GM19395 (cell line): ENCODE results near the gene PCIF1.
A peak's percentile ranks its signal among the peaks of the same experiment; 100 is the strongest.

Experiments
- ATAC-seq: cut with Tn5 transposase; IDR thresholded peaks from one replicate; pipeline ENCODE4 v1.9.1; 2021; ENCODE audit warnings: mild to moderate bottlenecking, moderate library complexity; ENCODE audit not compliant: unreplicated experiment

Gene PCIF1

GRCh38 chr20:45904583-45905504, 29.6 kb upstream of the PCIF1 start:
- ATAC-seq: no peak

DNA sequence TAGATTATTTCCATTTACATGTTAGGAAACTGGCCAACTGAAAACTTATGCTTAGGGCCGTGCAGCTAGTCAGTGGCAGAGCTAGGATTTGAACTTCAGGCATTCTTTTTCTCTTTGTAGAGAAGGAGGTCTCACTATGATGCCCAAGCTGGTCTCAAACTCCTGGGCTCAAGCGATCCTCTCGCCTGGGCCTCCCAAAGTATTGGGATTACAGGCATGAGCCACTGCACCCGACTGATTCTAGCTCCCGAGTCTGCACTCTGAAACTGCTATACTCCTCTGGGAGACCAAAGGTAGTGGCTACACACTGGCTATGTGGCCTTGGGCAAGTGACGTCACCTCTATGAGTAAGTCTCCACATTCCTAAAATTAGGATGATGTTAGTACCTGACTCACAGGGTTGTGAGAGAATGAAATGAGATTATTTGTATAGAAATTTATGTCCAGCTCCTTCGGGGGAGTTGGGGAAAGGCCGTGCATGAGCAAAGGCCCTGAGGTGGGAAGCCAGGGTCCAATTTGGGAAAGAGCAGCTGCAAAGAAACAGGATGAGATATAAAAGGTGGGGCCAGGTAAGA, 28.9 kb upstream of the PCIF1 start:
- no peak for ATAC-seq

DNA sequence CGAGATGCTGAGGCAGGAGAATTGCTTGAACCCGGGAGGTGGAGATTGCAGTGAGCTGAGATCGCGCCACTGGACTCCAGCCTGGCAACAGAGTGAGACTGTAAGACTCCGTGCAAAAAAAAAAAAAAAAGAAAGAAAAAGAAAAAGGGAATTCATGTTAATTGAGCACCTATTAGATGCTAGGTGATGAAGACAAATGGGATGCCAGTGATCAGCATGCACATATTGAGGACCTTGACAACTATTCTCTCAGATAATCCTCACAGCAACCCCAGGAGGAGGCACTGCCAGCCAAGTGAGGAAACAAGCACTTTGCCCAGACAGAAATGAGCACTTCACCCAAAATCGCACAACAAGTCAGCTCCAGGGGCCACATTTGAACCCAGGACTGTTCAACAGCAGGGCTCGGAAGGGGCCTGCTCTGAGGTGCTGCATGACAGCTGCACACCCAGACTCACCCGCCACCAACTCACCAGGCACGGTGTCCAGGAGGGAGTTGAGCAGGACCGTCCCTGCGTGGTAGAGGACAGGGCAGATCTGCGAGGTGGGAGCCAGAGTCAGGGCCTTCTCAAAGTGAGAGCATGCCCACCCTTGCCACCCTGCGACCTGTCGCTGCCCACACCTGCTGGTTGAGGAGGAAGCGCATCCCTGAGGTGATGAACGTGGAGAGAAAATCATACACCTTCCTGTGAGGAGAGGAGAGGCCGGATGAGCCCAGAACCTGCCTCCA, 27.1 kb upstream of the PCIF1 start:
- ATAC-seq: no peak

DNA sequence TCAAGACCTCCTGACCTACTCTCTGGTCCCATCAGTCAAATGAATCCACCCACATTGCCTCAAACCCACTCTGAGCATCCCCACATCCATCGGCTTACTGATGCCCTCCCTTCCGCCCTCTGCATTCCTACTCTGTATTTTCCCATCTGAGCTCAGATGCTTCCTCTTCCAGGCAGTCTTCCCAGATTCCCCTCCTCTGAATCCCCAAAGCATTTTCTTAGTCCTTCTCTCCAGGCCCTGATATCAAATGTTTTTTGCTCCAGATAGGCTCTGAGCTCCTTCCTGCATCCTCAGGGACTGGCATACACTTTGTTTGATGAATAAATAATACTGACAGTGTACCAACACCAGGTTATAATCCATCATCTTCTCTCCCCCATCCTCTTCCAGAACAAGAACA, 26.4 kb upstream of the PCIF1 start:
- ATAC-seq: no peak

GRCh38 chr20:45909336-45909808, 25.1 kb upstream of the PCIF1 start:
- ATAC-seq: no peak

- no peak for ATAC-seq
These were observed 24.4 kb upstream of the PCIF1 start for GRCh38 chr20:45909817-45910669.

GRCh38 chr20:45910670-45911485, 23.6 kb upstream of the PCIF1 start:
- ATAC-seq: peak; percentile 94

- no peak for ATAC-seq
These were observed 22.8 kb upstream of the PCIF1 start, which contains the start of gene PLTP for GRCh38 chr20:45911486-45912343. PLTP (minus strand) TSS chr20:45912155; CDS start chr20:45911452, 703 bp downstream.

DNA sequence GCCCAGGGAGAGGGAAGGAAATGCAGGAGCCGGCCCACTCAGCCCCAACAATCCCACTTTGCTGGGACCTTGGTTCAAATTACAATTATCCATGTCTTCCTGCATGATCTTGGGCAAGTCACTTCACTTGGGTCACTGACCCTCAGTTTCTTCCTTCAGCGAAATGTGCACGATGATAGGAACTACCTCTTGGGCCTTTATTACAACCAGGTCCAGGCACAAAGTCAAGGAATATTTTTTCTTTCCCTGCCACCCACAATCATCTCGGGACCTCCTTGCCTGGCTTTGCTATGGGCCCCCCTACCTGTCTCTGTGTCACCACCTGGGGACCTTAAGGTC, 22.2 kb upstream of the PCIF1 start:
- ATAC-seq: no peak

- ATAC-seq: no peak
These were observed 21.4 kb upstream of the PCIF1 start for GRCh38 chr20:45913116-45913515.

DNA sequence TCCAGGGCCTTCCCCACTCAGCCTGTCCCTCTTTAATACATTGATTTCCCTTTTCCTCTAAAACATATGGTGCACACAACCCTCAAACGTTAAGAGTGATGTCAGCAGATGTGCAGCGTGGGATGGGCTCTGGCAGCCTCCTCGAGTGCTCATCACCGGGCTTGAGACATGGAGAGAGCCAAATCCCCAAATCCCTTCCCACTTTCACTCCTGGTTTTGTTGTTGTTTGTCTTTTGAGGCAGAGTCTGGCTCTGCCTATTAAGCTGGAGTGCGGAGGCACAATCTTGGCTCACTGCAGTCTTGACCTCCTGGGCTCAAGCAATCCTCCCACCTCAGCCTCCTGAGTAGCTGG, 16.7 kb upstream of the PCIF1 start:
- ATAC-seq: no peak

- no peak for ATAC-seq
These were observed 16.2 kb upstream of the PCIF1 start for GRCh38 chr20:45918182-45918737.

DNA sequence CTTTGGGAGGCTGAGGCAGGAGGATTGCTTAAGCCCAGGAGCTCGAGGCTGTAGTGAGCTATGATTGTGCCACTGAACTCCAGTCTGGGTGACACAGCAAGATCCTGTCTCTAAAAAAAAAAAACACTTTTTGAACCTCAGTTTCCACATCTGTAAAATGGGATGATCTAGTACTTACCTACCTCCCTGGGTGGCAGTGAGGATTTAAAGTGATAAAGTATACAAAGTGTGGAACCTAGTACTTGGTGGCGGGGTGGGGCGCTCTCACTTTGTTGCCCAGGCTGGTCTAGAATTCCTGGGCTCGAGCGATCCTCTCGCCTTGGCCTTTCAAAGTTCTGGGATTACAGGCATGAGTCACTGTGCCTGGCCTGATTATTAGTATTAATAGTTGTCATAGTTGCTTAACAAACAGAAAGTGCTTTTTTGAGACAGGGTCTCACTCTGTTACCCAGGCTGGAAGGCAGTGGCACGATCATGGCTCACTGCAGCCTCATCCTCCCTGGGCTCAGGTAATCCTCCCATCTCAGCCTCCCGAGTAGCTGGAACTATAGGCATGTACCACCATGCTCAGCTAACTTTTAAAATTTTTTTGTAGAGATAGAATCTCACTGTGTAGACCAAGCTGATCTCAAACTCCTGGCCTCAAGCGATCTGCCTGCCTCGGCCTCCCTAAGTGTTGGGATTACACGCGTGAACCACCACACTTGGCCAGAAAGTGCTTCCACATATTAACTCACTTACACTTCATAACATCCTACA, 15.5 kb upstream of the PCIF1 start:
- ATAC-seq: no peak

DNA sequence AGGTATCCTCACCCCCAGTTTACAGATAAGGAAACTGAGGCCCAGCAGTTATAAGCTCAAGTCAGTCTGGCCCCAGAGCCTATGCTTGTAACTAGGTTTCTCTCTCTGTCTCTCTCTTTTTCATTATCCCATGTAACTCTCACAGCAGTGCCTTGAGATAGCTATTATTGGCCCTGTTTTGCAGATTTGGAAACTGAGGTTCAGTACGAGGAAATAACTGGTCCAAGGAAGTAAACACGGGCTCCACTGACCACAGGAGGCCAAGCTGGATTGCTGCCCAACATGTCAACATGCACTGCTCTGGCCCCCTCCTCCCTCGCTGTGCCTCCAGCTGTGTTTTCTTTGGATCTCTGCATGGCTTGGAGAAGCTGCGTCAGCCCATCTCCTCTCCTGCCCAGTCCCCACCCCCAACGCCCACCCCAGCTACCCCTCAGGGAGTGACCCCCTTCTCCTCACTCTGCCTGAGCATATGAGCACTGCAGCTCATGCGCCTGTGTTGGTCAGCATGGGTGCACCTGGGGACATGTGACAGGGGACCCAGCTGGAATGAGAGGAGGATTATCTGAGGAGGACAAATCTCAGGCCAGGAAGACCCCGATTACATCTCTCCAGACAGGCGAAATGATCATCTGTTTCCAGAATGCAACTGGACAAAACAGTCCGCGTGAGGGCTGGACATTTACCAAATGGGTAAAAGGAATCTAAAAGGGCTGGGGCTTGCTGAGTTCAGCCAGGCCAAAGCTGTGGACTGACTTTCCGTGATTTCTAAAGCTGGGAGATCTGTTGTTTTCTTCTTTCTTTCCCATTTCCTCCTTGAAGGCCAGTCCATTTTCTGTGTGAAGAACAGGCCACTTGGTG, 14.7 kb upstream of the PCIF1 start:
- no peak for ATAC-seq

GRCh38 chr20:45920462-45921336, 13.8 kb upstream of the PCIF1 start:
- ATAC-seq: no peak
